HEK293 (cell line): ENCODE measurements around the gene SFXN1.

Experiments used
- CTCF ChIA-PET: fragments of 350-600 bp; formaldehyde crosslinking; extraction: SDS; loops from one replicate; lab custom pipeline; 2021; ENCODE audit warnings: antibody characterized with exemption; lab: Yijun Ruan, JAX
- POLR2A ChIA-PET: fragments of 300-600 bp; formaldehyde crosslinking; extraction: SDS; loops from one replicate; lab custom pipeline; 2020; ENCODE audit warnings: antibody characterized with exemption, inconsistent platforms; lab: Yijun Ruan, JAX
- H3K27ac ChIP-seq: fragments of 200-500 bp; sonication (Bioruptor generic); 2 replicates; pipeline ENCODE4 v1.5.1; 2014; ENCODE audit warnings: low read depth, low read length, control low read depth, inconsistent platforms; ENCODE audit errors: extremely low read depth
- H3K36me3 ChIP-seq, 2 experiments: fragments of 200-500 bp in 1 of 2; sonication (Bioruptor generic) in 1 of 2; 1 replicate in 1 of 2; 2 replicates in 1 of 2; pipeline ENCODE4 v1.5.1; 2014 to 2017; ENCODE audit warnings: inconsistent platforms in 2 of 2, low read length in 2 of 2; ENCODE audit not compliant: control insufficient read depth in 2 of 2, insufficient read depth in 1 of 2
- H3K4me1 ChIP-seq: fragments of 200-500 bp; sonication (Bioruptor generic); 2 replicates; pipeline ENCODE4 v1.5.1; 2014; ENCODE audit warnings: mild to moderate bottlenecking, low read length, inconsistent platforms; ENCODE audit not compliant: control insufficient read depth, insufficient read depth
- H3K4me3 ChIP-seq: 2 replicates; pipeline ENCODE4 v1.5.1; 2011; ENCODE audit warnings: low read depth, mild to moderate bottlenecking, control low read depth, low read length, moderate library complexity
- H3K9me3 ChIP-seq: fragments of 200-500 bp; sonication (Bioruptor generic); 2 replicates; pipeline ENCODE4 v1.5.1; 2014; ENCODE audit warnings: low read depth, low read length, inconsistent platforms; ENCODE audit not compliant: control insufficient read depth, insufficient read depth
- BCL11A ChIP-seq: fragments of 450-650 bp; formaldehyde crosslinking; IDR thresholded peaks from 2 replicates; pipeline ENCODE4 v1.5.1; 2016; ENCODE audit warnings: low read depth, missing biosample characterization, missing genetic modification characterization
- EGR2 ChIP-seq: fragments of 450-650 bp; formaldehyde crosslinking; IDR thresholded peaks from 2 replicates; pipeline ENCODE4 v1.5.1; 2016; ENCODE audit warnings: low read depth, missing biosample characterization, missing genetic modification characterization
- MEIS1 ChIP-seq: sonication (generic); formaldehyde crosslinking; IDR thresholded peaks from 2 replicates; pipeline ENCODE4 v1.8.1; 2022; ENCODE audit warnings: missing genetic modification reagents, mild to moderate bottlenecking, borderline replicate concordance
- OVOL3 ChIP-seq: fragments of 450-650 bp; formaldehyde crosslinking; IDR thresholded peaks from 2 replicates; pipeline ENCODE4 v1.5.1; 2016; ENCODE audit warnings: missing biosample characterization, missing genetic modification characterization
- SALL2 ChIP-seq: fragments of 450-650 bp; formaldehyde crosslinking; IDR thresholded peaks from 2 replicates; pipeline ENCODE4 v1.5.0; 2017; ENCODE audit warnings: missing biosample characterization, mild to moderate bottlenecking, missing genetic modification characterization, borderline replicate concordance
- WT1 ChIP-seq: fragments of 450-650 bp; formaldehyde crosslinking; IDR thresholded peaks from 2 replicates; pipeline ENCODE4 v1.5.1; 2016; ENCODE audit warnings: missing biosample characterization, missing genetic modification characterization
- ZNF114 ChIP-seq: fragments of 450-650 bp; formaldehyde crosslinking; IDR thresholded peaks from 2 replicates; pipeline ENCODE4 v1.5.0; 2017; ENCODE audit warnings: missing biosample characterization, missing genetic modification characterization
- ZNF169 ChIP-seq: fragments of 450-650 bp; formaldehyde crosslinking; IDR thresholded peaks from 2 replicates; pipeline ENCODE4 v1.5.1; 2016; ENCODE audit warnings: missing biosample characterization, missing genetic modification characterization
- ZNF175 ChIP-seq: fragments of 450-650 bp; formaldehyde crosslinking; IDR thresholded peaks from 2 replicates; pipeline ENCODE4 v1.5.1; 2016; ENCODE audit warnings: missing biosample characterization, missing genetic modification characterization
- ZNF23 ChIP-seq: fragments of 450-650 bp; formaldehyde crosslinking; IDR thresholded peaks from 2 replicates; pipeline ENCODE4 v1.5.1; 2016; ENCODE audit warnings: missing biosample characterization, missing genetic modification characterization, borderline replicate concordance
- ZNF239 ChIP-seq: fragments of 450-650 bp; formaldehyde crosslinking; IDR thresholded peaks from 2 replicates; pipeline ENCODE4 v1.5.1; 2016; ENCODE audit warnings: missing biosample characterization, missing genetic modification characterization
- ZNF324 ChIP-seq: fragments of 450-650 bp; formaldehyde crosslinking; IDR thresholded peaks from 2 replicates; pipeline ENCODE4 v1.5.1; 2016; ENCODE audit warnings: missing biosample characterization, missing genetic modification characterization
- ZNF335 ChIP-seq: fragments of 450-650 bp; formaldehyde crosslinking; conservative IDR thresholded peaks from 2 replicates; pipeline ENCODE4 v1.5.1; 2016; ENCODE audit warnings: missing biosample characterization, missing genetic modification characterization
- ZNF391 ChIP-seq: fragments of 450-650 bp; formaldehyde crosslinking; IDR thresholded peaks from 2 replicates; pipeline ENCODE4 v1.5.1; 2016; ENCODE audit warnings: low read depth, missing biosample characterization, missing genetic modification characterization, borderline replicate concordance
- ZNF585B ChIP-seq: fragments of 450-650 bp; formaldehyde crosslinking; IDR thresholded peaks from 2 replicates; pipeline ENCODE4 v1.5.1; 2016; ENCODE audit warnings: missing biosample characterization, missing genetic modification characterization
- ZNF600 ChIP-seq: fragments of 450-650 bp; formaldehyde crosslinking; IDR thresholded peaks from 2 replicates; pipeline ENCODE4 v1.5.1; 2016; ENCODE audit warnings: missing biosample characterization, missing genetic modification characterization
- ZNF623 ChIP-seq: fragments of 450-650 bp; formaldehyde crosslinking; IDR thresholded peaks from 2 replicates; pipeline ENCODE4 v1.5.1; 2016; ENCODE audit warnings: missing biosample characterization, missing genetic modification characterization
- ZNF639 ChIP-seq: fragments of 450-650 bp; formaldehyde crosslinking; IDR thresholded peaks from 2 replicates; pipeline ENCODE4 v1.5.1; 2016; ENCODE audit warnings: missing biosample characterization, missing genetic modification characterization
- ZNF843 ChIP-seq: fragments of 450-650 bp; formaldehyde crosslinking; IDR thresholded peaks from 2 replicates; pipeline ENCODE4 v1.5.1; 2016; ENCODE audit warnings: missing biosample characterization, missing genetic modification characterization
- ZSCAN4 ChIP-seq: fragments of 450-650 bp; formaldehyde crosslinking; IDR thresholded peaks from 2 replicates; pipeline ENCODE4 v1.5.1; 2017; ENCODE audit warnings: missing biosample characterization, missing genetic modification characterization
- TF ChIP-seq, protein P1 (sequence below): fragments of 450-650 bp; formaldehyde crosslinking; conservative IDR thresholded peaks from 2 replicates; pipeline ENCODE4 v1.5.1; 2016; ENCODE audit warnings: low read depth, missing biosample characterization, missing genetic modification characterization

SFXN1 gene

GRCh38 chr5:175479125-175479881, 943 bp downstream of the SFXN1 start:
- Histone ChIP-seq H3K9me3 (no peaks in the 10 kb centered on the region), H3K27ac (peak overlapping the region; percentile 80), H3K36me3 (peaks cover 5 to 38% of the 10 kb centered on the region in 2 experiments), H3K4me3 (peak overlapping the region; percentile 92), H3K4me1 (no peaks in the 10 kb centered on the region)
- ChIA-PET CTCF (no interaction called here), POLR2A (no interaction called here)
- TF ChIP-seq SALL2: no peak
- TF ChIP-seq ZNF23 (tag by site-specific recombination): no peak
- no peak for TF ChIP-seq ZNF239
- TF ChIP-seq ZNF639: no peak
- TF ChIP-seq EGR2 (tag by site-specific recombination): no peak
- TF ChIP-seq ZNF623 (tag by site-specific recombination): no peak
- TF ChIP-seq ZNF585B (tag by site-specific recombination): no peak
- no peak for TF ChIP-seq ZNF324
- TF ChIP-seq MEIS1: no peak
- TF ChIP-seq ZNF843 (tag by site-specific recombination): 0 out of 2 replicates have a peak, but pooled peaks have one; percentile 4
- peak; percentile 73 for TF ChIP-seq ZNF335 (tag by site-specific recombination)
- TF ChIP-seq WT1 (tag by site-specific recombination): no peak
- TF ChIP-seq ZNF391 (tag by site-specific recombination): 0 out of 2 replicates have a peak, but pooled peaks have one; percentile 31
- TF ChIP-seq BCL11A: no peak
- TF ChIP-seq, all 188 proteins: peak for 3

DNA sequence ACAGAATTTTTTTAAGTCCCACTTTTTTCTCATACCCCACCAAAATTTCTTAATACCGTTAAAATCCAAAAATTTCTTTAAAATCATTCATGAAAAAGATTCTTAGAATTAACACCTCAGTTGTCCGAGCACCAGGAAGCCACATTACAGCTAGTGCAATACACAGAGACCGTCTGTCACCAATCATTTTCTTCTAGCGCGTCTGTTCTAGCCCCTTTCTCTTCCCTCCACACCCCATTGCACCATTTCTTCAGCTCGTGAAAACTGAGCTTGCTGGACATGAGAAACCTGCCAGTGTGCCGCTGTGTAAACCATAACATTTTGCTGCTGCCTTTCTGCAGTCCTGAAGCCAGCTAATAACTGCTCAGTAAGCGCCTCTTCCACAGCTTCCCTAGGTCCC, 5.0 kb downstream of the SFXN1 start:
- Histone ChIP-seq H3K4me3 (no peak overlapping the region), H3K4me1 (no peaks in the 10 kb centered on the region), H3K9me3 (no peaks in the 10 kb centered on the region), H3K36me3 (peaks cover 19 to 69% of the 10 kb centered on the region in 2 experiments), H3K27ac (no peak overlapping the region)
- ChIA-PET POLR2A (no interaction called here), CTCF (no interaction called here)
- no peak for TF ChIP-seq ZSCAN4 (tag by site-specific recombination)
- TF ChIP-seq OVOL3 (tag by site-specific recombination): no peak
- TF ChIP-seq ZNF623 (tag by site-specific recombination): no peak
- TF ChIP-seq ZNF114 (tag by site-specific recombination): no peak
- TF ChIP-seq, protein P1, sequence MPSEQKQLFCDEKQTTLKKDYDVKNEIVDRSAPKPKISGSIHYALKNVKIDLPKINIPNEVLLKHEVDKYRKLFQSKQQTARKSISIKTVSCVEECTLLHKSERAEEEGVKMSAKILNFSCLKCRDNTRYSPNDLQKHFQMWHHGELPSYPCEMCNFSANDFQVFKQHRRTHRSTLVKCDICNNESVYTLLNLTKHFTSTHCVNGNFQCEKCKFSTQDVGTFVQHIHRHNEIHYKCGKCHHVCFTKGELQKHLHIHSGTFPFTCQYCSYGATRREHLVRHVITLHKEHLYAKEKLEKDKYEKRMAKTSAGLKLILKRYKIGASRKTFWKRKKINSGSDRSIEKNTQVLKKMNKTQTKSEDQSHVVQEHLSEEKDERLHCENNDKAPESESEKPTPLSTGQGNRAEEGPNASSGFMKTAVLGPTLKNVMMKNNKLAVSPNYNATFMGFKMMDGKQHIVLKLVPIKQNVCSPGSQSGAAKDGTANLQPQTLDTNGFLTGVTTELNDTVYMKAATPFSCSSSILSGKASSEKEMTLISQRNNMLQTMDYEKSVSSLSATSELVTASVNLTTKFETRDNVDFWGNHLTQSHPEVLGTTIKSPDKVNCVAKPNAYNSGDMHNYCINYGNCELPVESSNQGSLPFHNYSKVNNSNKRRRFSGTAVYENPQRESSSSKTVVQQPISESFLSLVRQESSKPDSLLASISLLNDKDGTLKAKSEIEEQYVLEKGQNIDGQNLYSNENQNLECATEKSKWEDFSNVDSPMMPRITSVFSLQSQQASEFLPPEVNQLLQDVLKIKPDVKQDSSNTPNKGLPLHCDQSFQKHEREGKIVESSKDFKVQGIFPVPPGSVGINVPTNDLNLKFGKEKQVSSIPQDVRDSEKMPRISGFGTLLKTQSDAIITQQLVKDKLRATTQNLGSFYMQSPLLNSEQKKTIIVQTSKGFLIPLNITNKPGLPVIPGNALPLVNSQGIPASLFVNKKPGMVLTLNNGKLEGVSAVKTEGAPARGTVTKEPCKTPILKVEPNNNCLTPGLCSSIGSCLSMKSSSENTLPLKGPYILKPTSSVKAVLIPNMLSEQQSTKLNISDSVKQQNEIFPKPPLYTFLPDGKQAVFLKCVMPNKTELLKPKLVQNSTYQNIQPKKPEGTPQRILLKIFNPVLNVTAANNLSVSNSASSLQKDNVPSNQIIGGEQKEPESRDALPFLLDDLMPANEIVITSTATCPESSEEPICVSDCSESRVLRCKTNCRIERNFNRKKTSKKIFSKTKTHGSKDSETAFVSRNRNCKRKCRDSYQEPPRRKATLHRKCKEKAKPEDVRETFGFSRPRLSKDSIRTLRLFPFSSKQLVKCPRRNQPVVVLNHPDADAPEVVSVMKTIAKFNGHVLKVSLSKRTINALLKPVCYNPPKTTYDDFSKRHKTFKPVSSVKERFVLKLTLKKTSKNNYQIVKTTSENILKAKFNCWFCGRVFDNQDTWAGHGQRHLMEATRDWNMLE (tag by site-specific recombination): no peak
- no peak for TF ChIP-seq ZNF175
- no peak for TF ChIP-seq ZNF169 (tag by site-specific recombination)
- no peak for TF ChIP-seq ZNF600 (tag by site-specific recombination)
